Panc1 (cell line): ENCODE results near the gene LHFPL3.

Source experiments
- CTCF ChIP-seq: fragments of 450-650 bp; IDR thresholded peaks from 2 replicates; pipeline ENCODE4 v1.5.1; 2017; ENCODE audit warnings: mild to moderate bottlenecking
- TCF7L2 ChIP-seq: IDR thresholded peaks from 2 replicates; pipeline ENCODE4 v1.6.1; 2011; ENCODE audit warnings: mild to moderate bottlenecking, low read depth, low read length, inconsistent platforms

GRCh38 chr7:104902183-104902582 is 573.8 kb downstream of the LHFPL3 start:
- no peak for TF ChIP-seq CTCF
- no peak for TF ChIP-seq TCF7L2
